ENCODE measurements around the gene GPALPP1.

Gene GPALPP1

GRCh38 chr13:45021250-45021649 is 31.9 kb downstream of the GPALPP1 start:
- no peak for TF ChIP-seq Cebpa-rat (IDR thresholded peaks at IDR 0.05)
- peaks cover 73 to 95% (median 85%) of the 10 kb centered on the region in 11 experiments for H3K36me3 ChIP-seq

GRCh38 chr13:45024847-45025246 is 35.5 kb downstream of the GPALPP1 start:
- Histone ChIP-seq H3K4me1 (no peaks in the 10 kb centered on the region), H3K9ac (no peak overlapping the region), H3K4me2 (no peak overlapping the region), H3K9me3 (replicated peaks in 1 of 11) (no peaks in the 10 kb centered on the region), H3K36me3 (peaks cover 71 to 95% (median 81%) of the 10 kb centered on the region in 11 experiments), H3K4me3 (no peak overlapping the region), H4K20me1 (no peaks in the 10 kb centered on the region), H3K27me3 (no peaks in the 10 kb centered on the region), H3K27ac (no peak overlapping the region)
- no peak for TF ChIP-seq Cebpa-rat (IDR thresholded peaks at IDR 0.05)

More at GRCh38 chr13:45021250-45021649, 31.9 kb downstream of the GPALPP1 start:
- no peak overlapping the region for H3K4me2 ChIP-seq
- no peak overlapping the region for H3K27ac ChIP-seq
- no peaks in the 10 kb centered on the region for H3K4me1 ChIP-seq
- H3K9me3 ChIP-seq (replicated peaks in 1 of 11): no peaks in the 10 kb centered on the region
- H3K4me3 ChIP-seq: no peak overlapping the region
- H3K27me3 ChIP-seq: no peaks in the 10 kb centered on the region
- no peaks in the 10 kb centered on the region for H4K20me1 ChIP-seq
- no peak overlapping the region for H3K9ac ChIP-seq

GRCh38 chr13:45034342-45034741 is 45.0 kb downstream of the GPALPP1 start:
- H3K27me3 ChIP-seq: no peaks in the 10 kb centered on the region
- no peaks in the 10 kb centered on the region for H3K9me3 ChIP-seq (replicated peaks in 1 of 11)
- H3K4me3 ChIP-seq: no peak overlapping the region
- no peak overlapping the region for H3K9ac ChIP-seq
- TF ChIP-seq Cebpa-rat (IDR thresholded peaks at IDR 0.05): no peak
- no peak overlapping the region for H3K4me2 ChIP-seq
- peaks cover 15 to 77% (median 40%) of the 10 kb centered on the region in 11 experiments; a peak in 21 of 22 replicates for H3K36me3 ChIP-seq
- H4K20me1 ChIP-seq: no peaks in the 10 kb centered on the region
- no peaks in the 10 kb centered on the region for H3K4me1 ChIP-seq
- H3K27ac ChIP-seq: no peak overlapping the region

- no peaks in the 10 kb centered on the region for H4K20me1 ChIP-seq
- no peak overlapping the region for H3K9ac ChIP-seq
- TF ChIP-seq Cebpa-rat (IDR thresholded peaks at IDR 0.05): no peak
- H3K4me2 ChIP-seq: no peak overlapping the region
- no peaks in the 10 kb centered on the region for H3K27me3 ChIP-seq
- H3K4me1 ChIP-seq: no peaks in the 10 kb centered on the region
- peaks cover 15 to 61% (median 33%) of the 10 kb centered on the region in 11 experiments; a peak in 21 of 22 replicates for H3K36me3 ChIP-seq
- no peak overlapping the region for H3K27ac ChIP-seq
- H3K9me3 ChIP-seq (replicated peaks in 1 of 11): no peaks in the 10 kb centered on the region
- no peak overlapping the region for H3K4me3 ChIP-seq
Measured at GRCh38 chr13:45036206-45036605, 46.9 kb downstream of the GPALPP1 start.

GRCh38 chr13:45040173-45040572 is 50.8 kb downstream of the GPALPP1 start:
- Histone ChIP-seq H3K4me2 (no peak overlapping the region), H3K9ac (no peak overlapping the region), H3K36me3 (peaks cover 5 to 30% (median 11%) of the 10 kb centered on the region in 11 experiments; a peak in 14 of 22 replicates), H4K20me1 (no peaks in the 10 kb centered on the region), H3K27me3 (no peaks in the 10 kb centered on the region), H3K27ac (no peak overlapping the region), H3K9me3 (replicated peaks in 1 of 11) (no peaks in the 10 kb centered on the region), H3K4me1 (no peaks in the 10 kb centered on the region), H3K4me3 (no peak overlapping the region)
- TF ChIP-seq Cebpa-rat (IDR thresholded peaks at IDR 0.05): no peak

- TF ChIP-seq Cebpa-rat (IDR thresholded peaks at IDR 0.05): no peak
- H3K4me2 ChIP-seq: no peak overlapping the region
Measured at GRCh38 chr13:45040622-45041021, 51.3 kb downstream of the GPALPP1 start.

GRCh38 chr13:45042539-45042938 is 53.2 kb downstream of the GPALPP1 start:
- Histone ChIP-seq H3K4me3 (no peak overlapping the region), H3K4me2 (no peak overlapping the region), H3K9ac (no peak overlapping the region), H3K4me1 (peaks cover 0 to 6% (median 1%) of the 10 kb centered on the region in 10 experiments; a peak in 11 of 20 replicates), H3K36me3 (peaks cover 0 to 13% (median 7%) of the 10 kb centered on the region in 11 experiments; a peak in 9 of 22 replicates), H4K20me1 (no peaks in the 10 kb centered on the region), H3K27ac (no peak overlapping the region), H3K9me3 (replicated peaks in 1 of 11) (no peaks in the 10 kb centered on the region), H3K27me3 (no peaks in the 10 kb centered on the region)
- no peak for TF ChIP-seq Cebpa-rat (IDR thresholded peaks at IDR 0.05)

More at GRCh38 chr13:45040622-45041021, 51.3 kb downstream of the GPALPP1 start:
- no peaks in the 10 kb centered on the region for H3K4me1 ChIP-seq
- H3K36me3 ChIP-seq: peaks cover 5 to 26% (median 10%) of the 10 kb centered on the region in 11 experiments; a peak in 12 of 22 replicates
- H3K27ac ChIP-seq: no peak overlapping the region
- no peaks in the 10 kb centered on the region for H3K27me3 ChIP-seq
- H3K4me3 ChIP-seq: no peak overlapping the region
- no peak overlapping the region for H3K9ac ChIP-seq
- no peaks in the 10 kb centered on the region for H3K9me3 ChIP-seq (replicated peaks in 1 of 11)
- H4K20me1 ChIP-seq: no peaks in the 10 kb centered on the region

- Histone ChIP-seq H3K9me3 (replicated peaks in 1 of 11) (no peaks in the 10 kb centered on the region), H3K4me3 (no peak overlapping the region), H3K9ac (no peak overlapping the region), H3K4me1 (peaks cover 7 to 28% (median 16%) of the 10 kb centered on the region in 10 experiments; a peak in 17 of 20 replicates), H4K20me1 (no peaks in the 10 kb centered on the region), H3K27ac (no peak overlapping the region), H3K4me2 (no peak overlapping the region), H3K36me3 (no peaks in the 10 kb centered on the region), H3K27me3 (no peaks in the 10 kb centered on the region)
- no peak for TF ChIP-seq Cebpa-rat (IDR thresholded peaks at IDR 0.05)
Measured at GRCh38 chr13:45046445-45046844, 57.1 kb downstream of the GPALPP1 start.

- no peaks in the 10 kb centered on the region for H3K36me3 ChIP-seq
- H3K27me3 ChIP-seq: no peaks in the 10 kb centered on the region
- no peak overlapping the region for H3K27ac ChIP-seq
- no peak overlapping the region for H3K4me3 ChIP-seq
- H3K9ac ChIP-seq: no peak overlapping the region
- peak overlapping the region in 10 of 11 experiments; percentile 4 to 57 (median 34); a peak in 13 of 22 replicates for H3K4me2 ChIP-seq
- TF ChIP-seq Cebpa-rat (IDR thresholded peaks at IDR 0.05): no peak
- H3K9me3 ChIP-seq (replicated peaks in 1 of 11): no peaks in the 10 kb centered on the region
- no peaks in the 10 kb centered on the region for H4K20me1 ChIP-seq
- peaks cover 7 to 30% (median 16%) of the 10 kb centered on the region in 10 experiments; a peak in 17 of 20 replicates for H3K4me1 ChIP-seq
Measured at GRCh38 chr13:45047394-45048310, 58.3 kb downstream of the GPALPP1 start.

All from BLaER1 treated with 17β-estradiol and CSF1 and Interleukin-3, amounts not matched to agents 10 nM and 100 nM (cell line).